Stimulated activated CD8-positive, alpha-beta memory T cell treated with anti-CD3 and anti-CD28 coated beads, Interleukin-15, amount 100 ng/mL, for 48 hours (primary cell): ENCODE data around the gene DLX4.

ENCODE experiments used
- DNase-seq, 2 donors: peaks; one replicate each; pipeline ENCODE4 v3.0.0-alpha.2; 2020; ENCODE audit warnings: low read depth in 2 of 2

The DLX4 gene

GRCh38 chr17:50014471-50015088, 45.6 kb downstream of the DLX4 start:
- DNase-seq = no peak

- DNase-seq = no peak
Observed at GRCh38 chr17:50015146-50015545, 46.2 kb downstream of the DLX4 start.

GRCh38 chr17:50018909-50019308, 49.9 kb downstream of the DLX4 start:
- no peak for DNase-seq

GRCh38 chr17:50020841-50021599, 52.0 kb downstream of the DLX4 start:
- no peak for DNase-seq

- no peak for DNase-seq
Observed at GRCh38 chr17:50021681-50022370, 52.8 kb downstream of the DLX4 start.

GRCh38 chr17:50022463-50023130, 53.6 kb downstream of the DLX4 start:
- DNase-seq = no peak

GRCh38 chr17:50023520-50023919, 54.5 kb downstream of the DLX4 start:
- DNase-seq = no peak
